Left renal cortex interstitium (tissue), 4 donors: ENCODE data around the gene SLC12A9. TPM values are rescaled to one million over a fixed set of nuclear protein-coding genes. Genes with fewer than 3 reads are reported as not detected.
"Not testable (repeated sequence)": the region's sequence is repeated elsewhere in the genome, so short reads cannot be mapped to it uniquely, and the experiment has no call there.

Experiments used
- DNase-seq, 4 donors: peaks; one replicate each; pipeline ENCODE4 v3.0.0-alpha.2; 2013; ENCODE audit warnings: low read depth in 4 of 4, low spot score in 2 of 4, missing footprints in 1 of 4
- polyA plus RNA-seq, 4 donors: library from polyadenylated mRNA; unstranded; fragments of 120-200 nt; gene quantifications; one replicate each; pipeline ENCODE4 v1.2.1, GENCODE V29; 2013; ENCODE audit not compliant: insufficient read length in 4 of 4

The SLC12A9 gene
- polyA plus RNA-seq, 4 donors = 18.6 to 42.2 (median 31.9) TPM

- no peak for DNase-seq
These were observed 27.9 kb upstream of the SLC12A9 start for GRCh38 chr7:100824499-100825214.

- DNase-seq = no peak
These were observed 27.3 kb upstream of the SLC12A9 start for GRCh38 chr7:100825215-100825671.

DNA sequence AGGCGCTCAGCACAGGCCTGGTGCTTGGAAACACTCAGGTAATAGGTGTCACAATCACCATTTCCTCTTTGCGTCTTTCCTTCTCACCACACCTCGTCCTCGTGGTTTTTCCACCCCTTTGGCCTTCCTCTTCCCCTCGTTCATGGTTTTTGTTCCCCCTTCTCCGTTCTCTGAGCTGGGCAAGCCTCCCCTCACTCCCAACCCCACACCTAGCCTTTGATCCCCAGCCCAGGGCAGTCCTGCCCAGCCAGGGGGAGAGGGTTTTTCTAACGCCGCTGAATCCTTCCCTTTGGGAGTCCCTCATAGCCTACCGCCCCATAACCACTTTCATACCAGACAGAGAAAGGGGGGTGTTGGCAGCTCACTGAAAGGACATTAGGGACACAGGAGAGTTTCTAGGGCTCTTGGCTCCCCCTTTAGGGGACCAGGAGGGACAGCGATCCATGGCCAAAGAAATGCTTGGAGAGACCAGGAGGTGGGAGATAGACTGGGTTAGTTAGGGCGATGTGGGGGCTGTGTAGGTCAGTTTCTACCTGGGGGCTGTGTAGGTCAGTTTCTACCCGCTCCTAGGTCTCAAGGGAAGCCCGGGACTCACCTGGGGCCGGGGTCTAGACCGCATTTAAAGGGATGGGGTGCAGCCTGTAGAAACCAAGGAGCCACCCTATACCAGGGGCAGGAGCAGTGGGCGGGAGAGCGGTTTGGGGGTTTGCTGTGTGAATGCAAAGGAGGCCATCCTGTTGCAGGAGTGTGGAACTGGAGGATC lies 26.6 kb upstream of the SLC12A9 start:
- no peak for DNase-seq

DNA sequence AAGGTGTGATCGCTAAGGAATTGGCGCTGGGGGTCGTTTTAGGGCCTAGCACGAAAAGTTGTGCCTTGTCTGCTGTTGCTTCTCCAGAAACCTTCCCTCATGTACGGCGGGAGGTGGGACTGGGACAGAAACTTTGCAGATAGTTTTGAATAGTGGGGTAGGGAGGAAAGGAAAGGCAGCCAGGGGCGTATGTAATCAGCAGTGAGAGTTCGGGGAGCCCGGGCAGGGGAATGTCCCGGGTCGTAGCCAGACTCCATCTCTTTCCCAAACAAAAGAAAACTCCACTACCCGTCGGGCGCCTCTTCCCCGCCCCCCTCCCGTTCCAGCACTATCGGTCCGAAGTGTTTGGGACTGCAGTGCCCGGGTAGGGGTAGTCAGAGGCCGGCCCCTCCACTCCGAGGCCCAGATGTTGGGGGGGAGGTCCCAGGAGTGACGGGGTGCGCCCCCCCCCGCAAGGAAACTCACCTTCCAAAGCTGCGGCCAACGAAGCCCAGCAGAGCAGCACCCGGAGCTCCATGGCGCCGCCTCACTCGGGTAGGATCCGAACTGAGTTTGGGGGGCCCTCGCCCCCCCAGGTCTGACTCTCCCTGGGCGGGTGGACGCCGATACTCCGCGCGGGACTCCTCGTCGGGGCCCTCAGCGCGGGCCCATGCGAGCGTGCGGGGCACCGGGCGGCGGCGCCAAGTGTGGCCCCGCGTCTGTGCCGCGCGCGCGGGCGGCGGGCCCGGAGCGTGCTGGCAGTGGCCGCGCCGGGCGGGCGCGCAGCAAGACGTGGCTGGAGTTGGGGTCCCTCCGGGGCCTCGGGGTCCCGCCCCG lies 25.8 kb upstream of the SLC12A9 start:
- DNase-seq = no peak

DNA sequence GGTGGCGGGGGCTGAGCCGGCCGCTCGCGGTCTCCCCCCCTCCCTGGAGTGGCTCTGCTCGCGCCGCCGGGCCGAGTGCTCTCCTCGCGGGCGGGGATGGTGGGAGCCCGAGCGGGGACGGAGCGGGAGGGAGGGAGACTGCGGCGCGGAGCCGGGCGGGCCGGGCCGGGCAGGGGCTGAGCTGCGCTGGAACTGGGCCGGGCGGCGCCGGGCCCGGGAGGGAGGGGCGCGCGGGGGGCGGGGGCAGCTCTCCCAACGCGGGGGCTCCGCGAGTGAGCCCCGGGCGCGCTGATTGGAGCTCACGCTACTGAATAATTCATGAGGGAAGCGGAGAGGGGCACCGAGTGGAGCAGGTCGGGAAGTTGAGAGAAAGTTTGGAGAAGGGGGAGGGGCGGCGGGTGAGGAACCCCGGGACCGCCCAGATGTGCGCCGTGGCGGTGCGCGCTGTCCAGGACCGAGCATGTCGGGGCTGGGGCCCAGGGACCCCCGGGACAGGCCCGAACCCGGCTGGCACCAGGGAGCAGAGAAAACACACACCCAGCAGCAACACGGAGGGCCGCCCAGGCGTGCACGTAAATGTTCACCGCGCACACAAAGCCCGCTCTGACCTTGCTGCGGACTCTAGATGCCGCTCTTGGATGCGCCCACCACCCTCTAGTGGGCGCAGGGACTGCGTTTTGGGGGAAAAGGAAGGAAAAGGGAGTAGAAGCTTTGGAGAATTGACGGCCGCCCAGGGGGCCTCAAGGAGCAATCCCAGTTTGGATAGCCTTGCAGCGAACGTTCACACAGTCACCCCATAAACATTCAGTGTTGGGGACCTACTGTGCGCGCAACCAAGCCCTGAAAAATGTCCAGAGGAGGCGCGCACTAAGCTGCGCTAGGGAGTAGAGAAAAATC lies 24.9 kb upstream of the SLC12A9 start, which contains the start of gene EPHB4:
EPHB4 (minus strand) TSS at position 194 of the 897 bp plus-strand sequence. CDS start 493 bp downstream, outside the sequence.
- DNase-seq = peak in 3 of 4 donors; percentile 77 to 89 (median 87)

DNA sequence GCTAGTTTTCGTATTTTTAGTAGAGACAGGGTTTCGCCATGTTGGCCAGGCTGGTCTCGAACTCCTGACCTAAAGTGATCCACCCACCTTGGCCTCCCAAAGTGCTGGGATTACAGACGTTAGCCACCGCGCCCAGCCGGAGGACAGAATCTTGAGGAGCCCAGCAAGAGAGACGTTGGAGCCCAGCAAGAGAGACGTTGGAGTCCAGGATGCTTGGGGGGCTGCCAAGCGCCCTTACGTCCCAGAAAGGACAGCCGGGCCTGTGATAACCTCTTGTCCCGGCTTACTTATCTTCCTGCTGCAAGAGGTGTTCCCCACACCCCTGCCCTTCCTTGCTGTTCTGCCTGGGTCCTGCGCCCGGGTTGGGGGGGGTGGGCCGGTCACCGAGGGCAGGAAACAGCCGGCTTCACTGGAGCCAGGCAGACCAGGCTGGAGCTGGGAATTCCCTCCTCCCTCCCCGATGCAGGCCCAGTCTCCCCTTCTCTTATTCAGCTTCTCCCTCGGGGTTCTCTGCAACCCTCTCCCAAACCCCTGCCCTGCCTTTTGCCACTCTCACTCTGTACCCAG lies 23.3 kb upstream of the SLC12A9 start:
- DNase-seq = no peak

DNA sequence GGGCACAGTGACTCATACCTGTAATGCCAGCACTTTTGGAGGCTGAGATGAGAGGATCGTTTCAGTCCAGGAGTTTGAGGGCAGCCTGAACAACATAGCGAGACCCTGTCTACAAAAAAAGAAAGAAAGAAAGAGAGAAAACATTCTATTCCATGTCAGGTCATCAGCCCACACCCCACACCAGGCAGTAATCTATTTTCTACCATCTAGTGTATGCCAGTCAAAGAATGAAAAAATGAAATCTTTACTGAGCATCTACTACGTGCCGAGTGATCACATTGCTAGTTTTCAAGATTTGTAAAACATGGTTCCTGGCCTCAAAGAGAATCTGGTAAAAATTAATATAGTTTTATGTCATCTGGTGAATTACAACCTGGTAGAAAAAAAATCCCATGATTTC lies 22.1 kb upstream of the SLC12A9 start:
- no peak for DNase-seq

GRCh38 chr7:100832281-100832633 lies 20.3 kb upstream of the SLC12A9 start:
- no peak for DNase-seq

- DNase-seq = peak in 1 of 4 donors; percentile 58
These were observed 16.4 kb upstream of the SLC12A9 start for GRCh38 chr7:100835903-100836811.

- DNase-seq = no peak
These were observed 15.8 kb upstream of the SLC12A9 start for GRCh38 chr7:100836812-100837098.

DNA sequence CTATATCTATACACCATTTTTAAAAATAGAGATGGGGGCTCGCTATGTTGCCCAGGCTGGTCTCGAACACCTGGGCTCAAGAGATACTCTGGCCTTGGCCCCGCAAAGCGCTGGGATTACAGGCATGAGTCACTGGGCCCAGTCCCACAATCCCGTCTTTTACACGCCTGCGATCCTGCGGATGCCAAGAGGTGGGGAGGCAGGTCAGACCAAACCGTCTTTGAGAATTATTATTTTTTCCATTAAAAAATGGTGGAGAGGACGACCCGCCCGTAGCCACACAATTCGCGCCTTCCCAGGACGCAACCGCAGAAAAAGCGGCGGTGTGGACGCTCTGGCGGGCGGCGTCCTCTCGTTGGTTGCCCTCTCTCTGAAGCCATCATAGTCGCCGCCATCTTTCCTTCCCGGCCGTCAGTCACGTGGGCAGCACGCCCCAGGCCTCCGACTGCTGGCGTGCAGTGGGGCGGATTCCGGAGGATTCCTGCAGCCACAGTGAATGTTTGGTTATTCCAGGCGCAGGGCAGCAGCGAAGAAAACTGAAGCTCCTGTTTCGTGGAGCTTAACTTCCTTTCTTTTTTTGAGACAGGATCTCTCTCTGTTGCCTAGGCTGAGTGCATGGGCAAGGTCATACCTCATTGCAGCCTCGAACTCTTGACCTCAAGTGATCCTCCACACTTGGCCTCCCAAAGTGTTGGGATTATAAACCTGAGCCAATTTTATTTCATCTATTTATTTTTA lies 15.2 kb upstream of the SLC12A9 start:
- DNase-seq = peak in 2 of 4 donors; percentile 81 to 89

GRCh38 chr7:100839361-100839760 lies 13.2 kb upstream of the SLC12A9 start:
- DNase-seq = no peak

GRCh38 chr7:100840470-100841100 lies 11.9 kb upstream of the SLC12A9 start:
- DNase-seq = no peak

DNA sequence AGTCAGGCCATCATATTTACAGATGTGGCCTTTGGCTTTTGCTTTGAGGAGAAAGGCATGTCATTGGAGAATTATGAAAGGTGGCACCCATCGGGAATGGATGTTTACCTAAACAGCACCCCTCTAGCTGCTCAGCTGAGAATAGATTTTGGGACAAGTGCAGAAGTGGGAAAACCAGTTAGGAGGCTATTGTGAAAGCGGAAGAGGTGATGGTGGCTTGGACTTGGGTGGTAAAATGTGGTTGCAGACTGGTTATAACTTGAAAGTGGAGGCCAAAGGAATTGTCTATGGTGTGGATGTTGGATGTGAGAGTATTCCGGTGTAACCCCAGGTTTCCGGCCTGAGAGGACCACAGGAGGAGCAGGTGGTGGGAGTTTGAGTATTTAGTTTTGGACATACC lies 5.2 kb upstream of the SLC12A9 start:
- no peak for DNase-seq

GRCh38 chr7:100854146-100854895 lies 1.8 kb downstream of the SLC12A9 start:
- DNase-seq = no peak

DNA sequence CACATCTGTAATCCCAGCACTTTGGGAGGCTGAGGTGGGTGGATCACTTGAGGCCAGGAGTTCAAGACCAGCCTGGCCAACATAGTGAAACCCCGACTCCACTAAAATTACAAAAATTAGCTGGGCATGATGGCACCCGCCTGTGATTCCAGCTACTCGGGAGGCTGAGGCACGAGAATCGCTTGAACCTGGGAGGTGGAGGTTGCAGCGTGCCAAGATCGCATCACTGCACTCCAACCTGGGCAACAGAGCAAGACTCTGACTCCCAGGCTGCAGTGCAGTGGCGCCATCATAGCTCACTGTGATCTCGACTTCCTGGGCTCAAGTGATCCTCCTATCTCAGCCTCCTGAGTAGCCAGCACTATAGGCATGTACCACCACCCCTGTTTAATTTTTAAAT lies 2.4 kb downstream of the SLC12A9 start:
- not testable (repeated sequence) for DNase-seq

DNA sequence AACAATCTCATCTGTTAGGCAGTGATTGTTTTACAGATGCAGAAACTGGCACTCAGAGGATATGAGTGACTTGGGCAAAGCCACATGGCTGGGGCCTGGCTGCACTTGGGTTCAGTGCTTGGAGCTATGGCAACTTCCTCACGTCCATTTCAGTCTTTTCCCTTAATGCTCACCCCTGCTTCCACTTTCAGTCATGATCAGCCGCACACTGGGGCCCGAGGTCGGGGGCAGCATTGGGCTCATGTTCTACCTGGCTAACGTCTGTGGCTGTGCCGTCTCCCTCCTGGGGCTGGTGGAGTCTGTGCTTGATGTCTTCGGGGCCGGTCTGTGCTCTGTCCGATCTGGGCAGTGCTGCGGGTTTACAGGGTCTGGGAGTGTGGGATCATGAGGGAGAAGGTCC lies 3.0 kb downstream of the SLC12A9 start:
- DNase-seq = no peak
